Endothelial cell of umbilical vein (primary cell): Measurements from ENCODE around the gene CENPW. TPM values are rescaled to one million over a fixed set of nuclear protein-coding genes. Genes with fewer than 3 reads are reported as not detected.

Experiments used
- BruUV-seq: library from RNA; stranded (reverse); fragments of 400-500 nt; replicated peaks from 2 replicates; lab custom pipeline; 2021; lab: Mats Ljungman, UMichigan
- CTCF ChIA-PET: fragments of 300-600, 350-600 bp; sonication (Branson Sonifier 250); formaldehyde crosslinking; loops from one replicate; lab custom pipeline; 2021; ENCODE audit warnings: antibody characterized with exemption, inconsistent platforms; lab: Charles Lee
- POLR2A ChIA-PET: fragments of 300-600, 350-600 bp; sonication (Branson Sonifier 250); formaldehyde crosslinking; loops from one replicate; lab custom pipeline; 2021; ENCODE audit warnings: antibody characterized with exemption, inconsistent platforms; lab: Charles Lee
- DNase-seq: peaks from one replicate; pipeline ENCODE4 v3.0.0-alpha.2; 2011; ENCODE audit warnings: low read depth, low spot score
- FAIRE-seq: peaks from 2 replicates; lab custom pipeline; 2011; peaks lifted over from hg19 to GRCh38; lab: Jason Lieb, UNC
- H2AFZ ChIP-seq: 2 replicates; pipeline ENCODE4 v1.6.0; 2012; ENCODE audit warnings: low read depth, low read length, control low read depth, inconsistent platforms
- H3K27ac ChIP-seq: 2 replicates; pipeline ENCODE4 v1.5.1; 2011; ENCODE audit warnings: low read depth, mild to moderate bottlenecking, control low read depth, low read length, moderate library complexity; ENCODE audit not compliant: insufficient read depth
- H3K27me3 ChIP-seq, 2 experiments: 2 replicates each; pipeline versions ENCODE4 v1.6.0 to v1.6.1; 2011; ENCODE audit warnings: low read length in 2 of 2, mixed read lengths in 1 of 2; ENCODE audit not compliant: control insufficient read depth in 2 of 2, insufficient read depth in 2 of 2
- H3K36me3 ChIP-seq, 2 experiments: 2 replicates in 1 of 2; 3 replicates in 1 of 2; pipeline ENCODE4 v1.5.1; 2011; ENCODE audit warnings: low read length in 2 of 2, mild to moderate bottlenecking in 1 of 2, moderate library complexity in 1 of 2; ENCODE audit not compliant: control insufficient read depth in 2 of 2, insufficient read depth in 2 of 2; ENCODE audit errors: extremely low read depth in 1 of 2
- H3K4me1 ChIP-seq: 3 replicates; pipeline ENCODE4 v1.5.1; 2011; ENCODE audit warnings: mild to moderate bottlenecking, low read length; ENCODE audit not compliant: control insufficient read depth, insufficient read depth; ENCODE audit errors: extremely low read depth
- H3K4me2 ChIP-seq: 2 replicates; pipeline ENCODE4 v1.6.1; 2011; ENCODE audit warnings: low read length, control low read depth, mixed read lengths; ENCODE audit not compliant: insufficient read depth
- H3K4me3 ChIP-seq, 3 experiments: fragments of 200-600 bp in 1 of 3; sonication (generic), shearing (Covaris generic) in 1 of 3; replicated peaks in 1 of 3; 2 replicates each; pipeline ENCODE4 v1.5.1; 2011 to 2016; ENCODE audit warnings: control low read depth in 3 of 3, low read length in 3 of 3, mild to moderate bottlenecking in 2 of 3, inconsistent platforms in 1 of 3, low read depth in 1 of 3, moderate library complexity in 1 of 3; ENCODE audit not compliant: insufficient read depth in 1 of 3
- H3K79me2 ChIP-seq: 2 replicates; pipeline ENCODE4 v1.6.0; 2012; ENCODE audit warnings: low read length, inconsistent platforms; ENCODE audit not compliant: control insufficient read depth, insufficient read depth
- H3K9ac ChIP-seq: replicated peaks from 2 replicates; pipeline ENCODE3; 2011; ENCODE audit warnings: low read length, control low read depth; ENCODE audit not compliant: insufficient read depth; ENCODE audit errors: extremely low read depth
- H3K9me1 ChIP-seq: replicated peaks from 3 replicates; pipeline ENCODE4 v1.6.0; 2011; ENCODE audit warnings: mild to moderate bottlenecking, low read length; ENCODE audit not compliant: control insufficient read depth, insufficient read depth; ENCODE audit errors: extremely low read depth
- H3K9me3 ChIP-seq: replicated peaks from 2 replicates; pipeline ENCODE4 v1.5.1; 2012; ENCODE audit warnings: low read length, inconsistent platforms; ENCODE audit not compliant: control insufficient read depth, insufficient read depth
- H4K20me1 ChIP-seq: replicated peaks from 2 replicates; pipeline ENCODE3; 2011; ENCODE audit warnings: mild to moderate bottlenecking, low read length; ENCODE audit not compliant: control insufficient read depth, insufficient read depth; ENCODE audit errors: extremely low read depth
- EZH2 ChIP-seq: IDR thresholded peaks from 2 replicates; pipeline ENCODE4 v1.6.1; 2012; ENCODE audit warnings: borderline replicate concordance, low read depth, mild to moderate bottlenecking, moderate library complexity, low read length, inconsistent platforms; ENCODE audit not compliant: severe bottlenecking
- FOS ChIP-seq: IDR thresholded peaks from 2 replicates; pipeline ENCODE4 v1.6.1; 2011; ENCODE audit warnings: mild to moderate bottlenecking, low read length, moderate library complexity, borderline replicate concordance; ENCODE audit not compliant: insufficient read depth
- GATA2 ChIP-seq: IDR thresholded peaks from 2 replicates; pipeline ENCODE4 v1.7.0; 2011; ENCODE audit warnings: low read depth, mild to moderate bottlenecking, moderate library complexity, mixed read lengths, low read length; ENCODE audit not compliant: insufficient read length, insufficient read depth
- JUN ChIP-seq: IDR thresholded peaks from 2 replicates; pipeline ENCODE4 v1.6.1; 2011; ENCODE audit warnings: borderline replicate concordance, low read depth; ENCODE audit not compliant: insufficient read length, insufficient read depth
- MYC ChIP-seq: IDR thresholded peaks from one replicate; pipeline ENCODE4 v1.6.1; 2011; ENCODE audit warnings: mild to moderate bottlenecking, low read depth, low read length
- POLR2A ChIP-seq: IDR thresholded peaks from 2 replicates; pipeline ENCODE4 v1.6.1; 2012; ENCODE audit warnings: low read depth, mild to moderate bottlenecking, control low read depth, low read length
- POLR2AphosphoS5 ChIP-seq: IDR thresholded peaks from 2 replicates; pipeline ENCODE4 v1.6.1; 2012; ENCODE audit warnings: low read depth, mild to moderate bottlenecking, control low read depth, low read length, moderate library complexity; ENCODE audit not compliant: insufficient read depth
- dilution Hi-C: fragments of 300-500 bp; cut with MboI; formaldehyde crosslinking; loops from one replicate; pipeline ENCODE4 v1.15.0; 2019; ENCODE audit warnings: low sequenced_read_pairs; ENCODE audit not compliant: extremely low pct_ligation_motif_present
- intact Hi-C: fragments of 100-400 bp; cut with micrococcal nuclease; formaldehyde crosslinking; loops from one replicate; pipeline ENCODE4 v1.10.0; 2022
- polyA plus RNA-seq, 4 experiments: library from polyadenylated mRNA; depleted of rRNA in 3 of 4; stranded (reverse) in 3 of 4; unstranded in 1 of 4; fragments of >200 nt; gene quantifications; 2 replicates each; pipeline versions ENCODE4 v1.2.1 to v1.2.3, GENCODE V29; 2011 to 2012; ENCODE audit warnings: missing spikeins in 1 of 4
- total RNA-seq: library from RNA; stranded (reverse); gene quantifications from 2 replicates; pipeline ENCODE4 v1.2.3, GENCODE V29; 2021
- TF ChIP-seq, protein P1 (sequence below): IDR thresholded peaks from 2 replicates; pipeline ENCODE4 v1.6.1; 2011; ENCODE audit not compliant: insufficient read depth, insufficient read length
- TF ChIP-seq, protein P2 (sequence below), 2 donors: IDR thresholded peaks; 1 replicate in 1 of 2; 2 replicates in 1 of 2; pipeline ENCODE4 v1.5.1; 2011; ENCODE audit warnings: low read length in 2 of 2, mild to moderate bottlenecking in 2 of 2, moderate library complexity in 2 of 2, control low read depth in 1 of 2, inconsistent platforms in 1 of 2, low read depth in 1 of 2; ENCODE audit not compliant: insufficient read depth in 1 of 2; ENCODE audit errors: extremely low read depth in 1 of 2

Gene CENPW
- total and polyA plus RNA-seq, 2 donors (not counting 3 experiments of a cell fraction or from before 2014, with no cell fraction given), result 16.9 to 85.8 TPM

DNA sequence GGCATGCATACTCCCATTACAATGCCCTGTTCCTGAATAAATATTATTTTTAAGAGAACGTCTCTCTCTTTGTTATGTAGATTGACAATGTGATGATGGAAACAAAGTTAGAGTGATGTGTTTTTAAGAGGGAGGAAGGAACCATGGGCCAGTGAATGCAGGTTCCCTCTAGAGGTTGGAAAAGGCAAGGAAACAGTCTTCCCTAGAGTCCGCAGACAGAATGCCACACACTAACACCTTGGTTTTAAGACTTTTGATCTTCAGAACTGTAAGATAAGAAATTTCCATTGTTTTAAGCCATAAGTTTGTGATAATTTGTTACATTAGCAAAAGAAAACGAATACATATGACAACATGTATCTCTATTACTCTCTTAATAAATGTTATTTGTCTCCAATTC is 4.7 kb upstream of the CENPW start:
- TF ChIP-seq, protein P1, sequence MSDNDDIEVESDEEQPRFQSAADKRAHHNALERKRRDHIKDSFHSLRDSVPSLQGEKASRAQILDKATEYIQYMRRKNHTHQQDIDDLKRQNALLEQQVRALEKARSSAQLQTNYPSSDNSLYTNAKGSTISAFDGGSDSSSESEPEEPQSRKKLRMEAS, result no peak
- TF ChIP-seq, protein P2, sequence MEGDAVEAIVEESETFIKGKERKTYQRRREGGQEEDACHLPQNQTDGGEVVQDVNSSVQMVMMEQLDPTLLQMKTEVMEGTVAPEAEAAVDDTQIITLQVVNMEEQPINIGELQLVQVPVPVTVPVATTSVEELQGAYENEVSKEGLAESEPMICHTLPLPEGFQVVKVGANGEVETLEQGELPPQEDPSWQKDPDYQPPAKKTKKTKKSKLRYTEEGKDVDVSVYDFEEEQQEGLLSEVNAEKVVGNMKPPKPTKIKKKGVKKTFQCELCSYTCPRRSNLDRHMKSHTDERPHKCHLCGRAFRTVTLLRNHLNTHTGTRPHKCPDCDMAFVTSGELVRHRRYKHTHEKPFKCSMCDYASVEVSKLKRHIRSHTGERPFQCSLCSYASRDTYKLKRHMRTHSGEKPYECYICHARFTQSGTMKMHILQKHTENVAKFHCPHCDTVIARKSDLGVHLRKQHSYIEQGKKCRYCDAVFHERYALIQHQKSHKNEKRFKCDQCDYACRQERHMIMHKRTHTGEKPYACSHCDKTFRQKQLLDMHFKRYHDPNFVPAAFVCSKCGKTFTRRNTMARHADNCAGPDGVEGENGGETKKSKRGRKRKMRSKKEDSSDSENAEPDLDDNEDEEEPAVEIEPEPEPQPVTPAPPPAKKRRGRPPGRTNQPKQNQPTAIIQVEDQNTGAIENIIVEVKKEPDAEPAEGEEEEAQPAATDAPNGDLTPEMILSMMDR (IDR thresholded peaks at IDR 0.05; ENCODE audit: extremely low read depth in 1 of 2, insufficient read depth in 1 of 2, low read depth in 1 of 2, low read length in 2 of 2), result no peak
- TF ChIP-seq MYC (no peak), GATA2 (no peak), POLR2A (no peak), EZH2 (no peak), POLR2AphosphoS5 (no peak), FOS (no peak), JUN (no peak)
- POLR2A ChIA-PET, result no interaction called here
- FAIRE-seq, result no peak

More for the DNA sequence above, 4.7 kb upstream of the CENPW start:
- no peaks in the 10 kb centered on the region for H3K9me1 ChIP-seq
- no TSS peak for BruUV-seq
- H3K27ac ChIP-seq, result no peak overlapping the region
- H3K4me1 ChIP-seq, result no peaks in the 10 kb centered on the region
- no peak overlapping the region for H3K4me3 ChIP-seq
- intact Hi-C loops (no loop called here), dilution Hi-C loops (no loop called here)
- peaks cover under 1% of the 10 kb centered on the region for H3K79me2 ChIP-seq
- H3K36me3 ChIP-seq, result no peaks in the 10 kb centered on the region
- H2AFZ ChIP-seq, result no peak overlapping the region
- H3K9me3 ChIP-seq, result no peaks in the 10 kb centered on the region
- H3K4me2 ChIP-seq, result no peak overlapping the region
- no peak for DNase-seq
- CTCF ChIA-PET, result no interaction called here
- no peaks in the 10 kb centered on the region for H4K20me1 ChIP-seq
- H3K27me3 ChIP-seq, result peaks cover 0 to 2% of the 10 kb centered on the region in 2 experiments
- no peak overlapping the region for H3K9ac ChIP-seq
